Stimulated activated naive CD8-positive, alpha-beta T cell treated with anti-CD3 and anti-CD28 coated beads, Interleukin-15, Interleukin-2, amounts not matched to agents 100 ng/mL and 50 ng/mL, for 24 hours (primary cell): Measurements from ENCODE around the gene MRPS16.
A peak's percentile ranks its signal among the peaks of the same experiment; 100 is the strongest.

Experiments
- H3K27ac Mint-ChIP-seq: one replicate; pipeline ENCODE4 v1.8.0; 2021; ENCODE audit warnings: mild to moderate bottlenecking, mixed read lengths
- H3K27me3 Mint-ChIP-seq: one replicate; pipeline ENCODE4 v1.8.0; 2021; ENCODE audit warnings: mixed read lengths
- H3K36me3 Mint-ChIP-seq: one replicate; pipeline ENCODE4 v1.8.0; 2021; ENCODE audit warnings: low read depth, mixed read lengths
- H3K4me1 Mint-ChIP-seq: one replicate; pipeline ENCODE4 v1.8.0; 2021; ENCODE audit warnings: low read depth, mixed read lengths
- H3K4me3 Mint-ChIP-seq: one replicate; pipeline ENCODE4 v1.8.0; 2021; ENCODE audit warnings: mild to moderate bottlenecking, mixed read lengths
- H3K9me3 Mint-ChIP-seq: one replicate; pipeline ENCODE4 v1.8.0; 2021; ENCODE audit warnings: mixed read lengths

Gene MRPS16

DNA sequence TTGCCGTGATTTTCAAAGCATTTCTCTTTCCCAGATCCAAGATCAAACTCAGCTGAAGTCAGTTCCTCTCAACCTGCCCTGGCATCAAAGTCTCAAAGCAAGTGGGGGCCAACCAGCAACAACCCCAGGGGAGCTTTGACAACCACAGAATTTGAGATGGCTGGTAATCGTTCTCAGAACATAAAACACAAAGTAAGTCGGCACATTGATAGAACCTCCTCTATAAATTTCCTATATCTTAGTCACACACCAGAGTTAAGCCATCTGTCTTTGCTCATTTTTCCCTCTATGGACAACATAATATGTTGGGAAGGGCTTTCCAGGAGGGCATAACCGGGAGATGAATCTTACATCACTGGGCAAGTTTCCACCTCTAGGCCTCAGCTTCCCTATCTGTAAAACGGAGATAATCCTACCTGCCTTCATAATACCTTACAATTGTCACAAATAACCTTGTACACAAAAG lies 4.2 kb downstream of the MRPS16 start:
- peaks cover 77% of the 10 kb centered on the region for H3K36me3 Mint-ChIP-seq

DNA sequence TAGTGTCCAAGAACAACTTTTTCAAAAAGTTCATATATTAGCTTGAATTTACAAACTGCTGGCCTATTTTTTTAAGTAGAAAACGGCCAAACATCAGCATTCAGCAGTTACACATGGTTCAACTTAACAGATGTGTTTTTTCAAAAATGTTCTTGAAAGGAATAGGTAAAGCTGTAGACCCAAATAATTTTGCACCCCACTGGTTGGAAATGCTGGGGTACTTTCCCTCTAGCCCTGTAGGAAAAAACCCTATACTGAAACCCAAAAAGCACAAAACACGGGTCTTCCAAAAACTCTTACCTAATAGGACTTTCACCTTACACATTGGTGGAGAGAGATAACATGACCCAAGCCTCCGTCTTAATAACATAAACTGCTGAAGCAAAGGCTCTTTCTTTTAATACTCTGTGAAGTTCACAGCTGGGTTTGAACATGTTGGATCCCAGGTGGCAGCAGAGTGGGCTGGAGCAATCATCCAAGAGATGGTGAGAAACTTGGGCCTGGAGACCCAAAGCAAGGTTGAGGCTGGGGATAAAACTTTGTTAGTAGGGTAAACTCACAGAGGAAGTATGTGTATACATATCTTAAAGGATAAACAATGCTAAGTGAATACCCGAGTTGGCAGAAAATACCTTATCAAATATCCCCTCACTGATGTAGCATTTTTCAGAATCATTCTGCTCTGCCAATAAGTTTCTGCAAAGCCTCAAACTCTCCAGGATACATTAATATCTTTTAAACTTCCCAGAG lies 4.8 kb downstream of the MRPS16 start:
- H3K27me3 Mint-ChIP-seq, result no peaks in the 10 kb centered on the region
- no peaks in the 10 kb centered on the region for H3K9me3 Mint-ChIP-seq
- H3K4me3 Mint-ChIP-seq, result peak overlapping the region; percentile 97
- H3K4me1 Mint-ChIP-seq, result peaks cover 77% of the 10 kb centered on the region
- peaks cover 83% of the 10 kb centered on the region for H3K36me3 Mint-ChIP-seq
- H3K27ac Mint-ChIP-seq, result peak overlapping the region; percentile 93

More for the DNA sequence above, 4.2 kb downstream of the MRPS16 start:
- Mint-ChIP-seq H3K27me3 (no peaks in the 10 kb centered on the region), H3K4me3 (peak overlapping the region; percentile 97), H3K27ac (peak overlapping the region; percentile 93), H3K4me1 (peaks cover 75% of the 10 kb centered on the region), H3K9me3 (no peaks in the 10 kb centered on the region)

DNA sequence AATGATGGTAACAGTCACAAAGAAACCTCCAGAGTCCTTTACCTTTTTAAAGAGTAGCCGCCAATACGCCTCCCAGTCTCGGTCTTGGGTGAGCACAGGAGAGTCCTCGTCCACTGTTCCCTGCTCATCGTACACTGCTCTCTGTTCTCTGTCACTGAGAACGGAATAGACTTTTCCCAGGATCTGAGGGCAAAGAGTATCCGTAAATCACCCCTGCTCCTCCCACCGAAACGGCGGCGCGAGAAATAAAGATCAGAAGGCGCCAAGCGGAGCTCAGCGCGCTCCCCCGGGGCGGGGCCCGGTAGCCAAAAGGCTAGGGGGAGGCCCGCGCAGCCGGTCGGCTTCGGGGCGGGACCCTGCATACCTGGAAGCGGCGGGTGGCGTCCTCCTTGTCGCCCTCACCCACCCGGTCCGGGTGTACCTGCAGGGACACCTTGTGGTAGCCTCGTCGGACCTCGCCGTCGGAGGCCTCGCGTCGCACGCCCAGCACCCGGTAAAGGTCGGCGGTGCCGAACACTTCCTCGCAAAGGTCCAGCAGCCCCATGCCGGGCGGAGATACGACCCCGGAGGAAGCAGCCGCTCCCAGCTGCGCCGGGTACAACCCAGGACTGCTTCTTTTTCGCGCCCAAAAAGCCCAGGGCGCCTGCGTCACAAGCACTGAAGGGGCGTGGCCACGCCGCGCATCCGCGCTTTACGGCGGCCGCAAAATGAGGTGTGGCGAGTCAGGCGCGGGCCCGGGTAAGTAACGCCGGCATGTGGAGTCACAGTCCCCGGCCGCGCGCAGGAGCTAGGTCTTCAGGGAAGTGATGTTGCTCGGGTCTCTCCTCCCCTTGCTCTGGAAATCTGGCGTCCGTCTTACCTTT lies 5.6 kb downstream of the MRPS16 start, which contains the start of gene DNAJC9:
Gene DNAJC9 (minus strand): TSS at position 610 of the 863 bp plus-strand sequence. CDS start 66 bp downstream, at position 544.
- H3K27me3 Mint-ChIP-seq, result no peaks in the 10 kb centered on the region
- peak within 1 kb of the TSS; percentile 97 for H3K4me3 Mint-ChIP-seq
- peak within 1 kb of the TSS; percentile 93 for H3K27ac Mint-ChIP-seq
- peaks cover 86% of the 10 kb centered on the region for H3K36me3 Mint-ChIP-seq
- peaks cover 74% of the 10 kb centered on the region for H3K4me1 Mint-ChIP-seq
- no peaks in the 10 kb centered on the region for H3K9me3 Mint-ChIP-seq

DNA sequence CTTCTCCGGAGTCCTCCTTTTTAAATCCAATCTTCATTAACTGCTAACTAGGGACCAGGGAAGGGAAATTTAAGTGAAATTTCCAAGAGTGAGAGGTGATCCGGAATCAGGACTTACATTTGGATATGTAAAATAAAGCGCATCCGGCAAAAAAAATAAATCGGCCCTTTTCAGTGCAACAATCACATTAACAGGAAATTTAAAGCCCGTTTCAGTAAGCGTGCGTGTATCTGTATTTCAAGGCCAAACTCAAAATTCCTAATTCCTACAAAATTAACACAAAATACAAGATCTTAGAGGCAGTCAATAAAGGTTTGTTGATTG lies 6.2 kb downstream of the MRPS16 start:
- Mint-ChIP-seq H3K27me3 (no peaks in the 10 kb centered on the region), H3K36me3 (peaks cover 86% of the 10 kb centered on the region), H3K9me3 (no peaks in the 10 kb centered on the region), H3K27ac (peak overlapping the region; percentile 93), H3K4me1 (peaks cover 68% of the 10 kb centered on the region), H3K4me3 (peak overlapping the region; percentile 97)

DNA sequence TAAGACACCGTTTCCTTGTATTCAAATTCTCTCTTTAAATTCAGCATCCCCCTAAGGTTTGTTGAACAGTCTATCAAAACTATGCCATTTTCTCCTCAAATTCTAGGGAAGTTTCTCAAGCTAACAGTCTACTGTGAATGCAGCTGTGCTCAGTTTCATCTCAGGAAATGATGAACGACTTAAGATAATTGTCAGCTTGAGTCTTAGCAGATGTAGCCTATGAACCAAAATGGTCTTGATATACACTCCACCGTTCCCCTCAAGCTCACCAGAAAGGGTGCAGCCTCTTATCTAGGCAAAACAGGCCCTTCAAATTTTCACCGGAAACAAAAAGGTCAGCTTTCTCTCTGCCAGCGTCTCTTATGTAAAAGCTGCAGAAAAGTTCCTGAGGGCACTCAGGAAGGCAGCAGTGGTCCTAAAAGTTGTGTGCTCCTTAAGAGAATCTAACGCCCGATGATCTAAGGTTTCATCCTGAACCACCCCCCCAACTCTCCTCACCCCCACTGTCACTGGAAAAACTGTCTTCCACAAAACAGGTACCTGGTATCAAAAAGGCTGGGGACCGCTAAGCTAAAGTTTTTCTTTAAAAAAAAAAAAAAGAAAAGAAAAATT lies 7.5 kb downstream of the MRPS16 start:
- Mint-ChIP-seq H3K27me3 (no peaks in the 10 kb centered on the region), H3K9me3 (no peaks in the 10 kb centered on the region), H3K27ac (peak overlapping the region; percentile 13), H3K4me1 (peaks cover 57% of the 10 kb centered on the region), H3K36me3 (peaks cover 87% of the 10 kb centered on the region), H3K4me3 (peak overlapping the region; percentile 97)

GRCh38 chr10:73239908-73240307 lies 12.5 kb downstream of the MRPS16 start:
- H3K9me3 Mint-ChIP-seq, result no peaks in the 10 kb centered on the region
- H3K36me3 Mint-ChIP-seq, result peaks cover 70% of the 10 kb centered on the region
- H3K27me3 Mint-ChIP-seq, result no peaks in the 10 kb centered on the region
- H3K27ac Mint-ChIP-seq, result no peak overlapping the region
- H3K4me3 Mint-ChIP-seq, result no peak overlapping the region
- peaks cover 23% of the 10 kb centered on the region for H3K4me1 Mint-ChIP-seq

DNA sequence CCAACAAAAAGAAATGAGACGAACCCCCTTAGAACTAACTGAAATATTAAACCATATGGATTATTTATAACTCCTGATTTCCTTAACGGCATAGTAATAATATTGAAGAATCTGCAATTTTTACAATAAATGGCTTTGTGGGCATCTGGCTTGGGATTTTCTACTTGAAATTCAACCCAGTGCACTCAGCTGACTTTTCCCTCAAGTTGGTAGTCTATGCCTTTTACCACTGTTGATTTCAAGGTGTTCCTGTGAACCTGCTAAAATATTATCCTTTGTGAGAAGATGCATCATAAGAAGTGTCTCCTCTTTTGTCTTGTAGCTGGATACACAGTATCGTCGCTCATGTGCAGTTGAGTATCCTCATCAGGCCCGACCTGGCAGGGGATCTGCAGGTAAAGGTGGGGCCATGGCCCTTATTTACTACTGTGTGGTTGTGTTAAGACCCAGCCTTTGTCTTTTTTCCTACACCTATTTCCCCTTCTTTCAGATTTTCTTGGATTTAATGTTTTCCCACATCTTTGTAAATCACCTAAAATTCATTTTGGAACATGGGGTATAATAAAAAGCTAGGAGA lies 13.4 kb downstream of the MRPS16 start:
- Mint-ChIP-seq H3K4me3 (no peak overlapping the region), H3K4me1 (peaks cover 14% of the 10 kb centered on the region), H3K27ac (no peak overlapping the region), H3K36me3 (peaks cover 70% of the 10 kb centered on the region), H3K9me3 (no peaks in the 10 kb centered on the region), H3K27me3 (no peaks in the 10 kb centered on the region)

- Mint-ChIP-seq H3K4me1 (no peaks in the 10 kb centered on the region), H3K27me3 (no peaks in the 10 kb centered on the region), H3K36me3 (peaks cover 54% of the 10 kb centered on the region), H3K4me3 (no peak overlapping the region), H3K9me3 (no peaks in the 10 kb centered on the region), H3K27ac (no peak overlapping the region)
Observed at GRCh38 chr10:73234695-73235094, 17.7 kb downstream of the MRPS16 start.

DNA sequence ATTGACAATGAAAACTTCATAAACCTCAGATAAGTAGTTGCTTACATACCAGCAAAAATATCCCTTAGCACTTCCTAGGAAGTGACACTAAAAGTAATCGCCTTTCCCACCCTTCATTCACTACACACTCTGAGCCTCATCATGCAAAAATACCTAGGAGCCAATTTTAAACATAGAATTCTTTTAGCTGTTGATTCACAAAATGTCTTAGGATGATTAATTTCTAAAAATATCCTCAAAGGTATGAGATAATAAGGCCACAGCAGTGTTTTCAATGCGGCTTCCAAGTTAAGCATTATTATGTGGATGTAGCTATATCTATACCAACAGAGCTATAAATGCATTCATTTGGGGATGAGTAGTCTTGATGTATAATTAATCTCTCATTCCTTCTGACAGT lies 18.6 kb downstream of the MRPS16 start:
- no peak overlapping the region for H3K4me3 Mint-ChIP-seq
- no peaks in the 10 kb centered on the region for H3K4me1 Mint-ChIP-seq
- H3K27ac Mint-ChIP-seq, result no peak overlapping the region
- H3K9me3 Mint-ChIP-seq, result no peaks in the 10 kb centered on the region
- H3K27me3 Mint-ChIP-seq, result no peaks in the 10 kb centered on the region
- peaks cover 46% of the 10 kb centered on the region for H3K36me3 Mint-ChIP-seq

- H3K9me3 Mint-ChIP-seq, result no peaks in the 10 kb centered on the region
- H3K27me3 Mint-ChIP-seq, result no peaks in the 10 kb centered on the region
- no peak overlapping the region for H3K4me3 Mint-ChIP-seq
- peaks cover 43% of the 10 kb centered on the region for H3K36me3 Mint-ChIP-seq
- H3K27ac Mint-ChIP-seq, result no peak overlapping the region
- H3K4me1 Mint-ChIP-seq, result no peaks in the 10 kb centered on the region
Observed at GRCh38 chr10:73232887-73233286, 19.6 kb downstream of the MRPS16 start.

DNA sequence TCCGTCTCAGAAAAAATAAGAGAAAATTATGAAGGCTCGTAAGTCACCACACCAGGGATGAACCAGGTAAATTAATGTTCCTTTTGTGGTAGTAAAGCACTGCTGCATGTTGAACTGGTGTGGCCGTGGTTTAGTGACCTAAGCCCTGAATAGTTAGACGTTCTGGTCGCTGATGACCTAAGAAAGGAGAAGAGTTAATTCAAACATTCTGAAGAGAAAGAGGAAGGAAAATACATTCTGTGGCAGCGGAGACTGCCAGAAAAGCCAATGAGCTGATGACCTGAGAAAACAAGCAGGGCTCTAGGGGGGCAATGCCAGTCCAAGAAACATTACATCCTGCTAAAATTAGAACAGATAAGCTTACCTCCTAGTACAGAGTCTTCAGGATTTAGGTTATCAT lies 22.9 kb downstream of the MRPS16 start:
- peaks cover 28% of the 10 kb centered on the region for H3K36me3 Mint-ChIP-seq
- no peak overlapping the region for H3K27ac Mint-ChIP-seq
- H3K4me1 Mint-ChIP-seq, result no peaks in the 10 kb centered on the region
- no peak overlapping the region for H3K4me3 Mint-ChIP-seq
- H3K27me3 Mint-ChIP-seq, result no peaks in the 10 kb centered on the region
- H3K9me3 Mint-ChIP-seq, result no peaks in the 10 kb centered on the region

- Mint-ChIP-seq H3K27ac (no peak overlapping the region), H3K9me3 (no peaks in the 10 kb centered on the region), H3K4me3 (no peak overlapping the region), H3K27me3 (no peaks in the 10 kb centered on the region), H3K4me1 (no peaks in the 10 kb centered on the region), H3K36me3 (peaks cover 18% of the 10 kb centered on the region)
Observed at GRCh38 chr10:73228247-73228646, 24.2 kb downstream of the MRPS16 start.

DNA sequence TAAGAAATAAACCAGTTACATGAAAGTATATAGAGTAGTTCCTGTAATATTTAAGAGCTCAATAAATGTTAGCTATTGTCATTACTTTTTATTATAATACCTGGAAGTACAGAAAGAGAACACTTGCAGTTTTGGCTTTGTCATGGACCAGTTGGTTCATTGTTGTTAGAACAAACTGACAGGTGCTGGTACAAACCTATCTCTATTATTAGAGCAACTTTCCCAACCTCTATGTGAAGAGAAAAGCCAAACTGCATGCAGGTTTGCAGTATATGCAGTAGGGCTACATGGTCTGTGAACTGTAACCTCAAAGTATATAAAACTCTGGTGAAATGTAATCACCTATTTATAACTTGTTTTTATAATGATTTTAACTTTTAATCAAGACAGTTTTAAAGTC lies 25.8 kb downstream of the MRPS16 start:
- Mint-ChIP-seq H3K4me1 (no peaks in the 10 kb centered on the region), H3K9me3 (no peaks in the 10 kb centered on the region), H3K4me3 (no peak overlapping the region), H3K27ac (no peak overlapping the region), H3K36me3 (peaks cover 13% of the 10 kb centered on the region), H3K27me3 (no peaks in the 10 kb centered on the region)

DNA sequence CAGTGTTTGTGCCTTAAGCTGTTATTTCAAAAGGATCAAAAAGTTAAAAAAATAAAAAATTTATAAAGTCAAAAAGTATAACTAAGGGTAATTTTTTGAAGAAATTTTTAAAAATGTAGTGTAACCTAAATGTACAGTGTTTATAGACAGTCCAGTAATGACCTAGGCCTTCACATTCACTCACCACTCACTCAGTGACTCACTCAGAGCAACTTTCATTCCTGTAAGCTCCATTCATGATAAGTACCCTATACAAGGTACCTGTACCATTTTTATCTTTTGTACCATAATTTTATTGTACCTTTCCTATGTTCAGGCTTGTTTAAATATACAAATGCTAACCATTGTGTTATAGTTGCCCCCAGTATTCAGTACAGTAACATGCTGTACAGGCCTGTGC lies 26.9 kb downstream of the MRPS16 start:
- Mint-ChIP-seq H3K27ac (no peak overlapping the region), H3K4me1 (no peaks in the 10 kb centered on the region), H3K4me3 (no peak overlapping the region), H3K36me3 (peaks cover 9% of the 10 kb centered on the region), H3K27me3 (no peaks in the 10 kb centered on the region), H3K9me3 (no peaks in the 10 kb centered on the region)

- Mint-ChIP-seq H3K4me3 (no peak overlapping the region), H3K4me1 (no peaks in the 10 kb centered on the region), H3K36me3 (peaks cover 18% of the 10 kb centered on the region), H3K27me3 (no peaks in the 10 kb centered on the region), H3K9me3 (no peaks in the 10 kb centered on the region), H3K27ac (no peak overlapping the region)
Observed at GRCh38 chr10:73220989-73221388, 31.5 kb downstream of the MRPS16 start.
